Osteoblast (primary cell): Measurements from ENCODE around the gene CARD19. TPM values are rescaled to one million over a fixed set of nuclear protein-coding genes. Genes with fewer than 3 reads are reported as not detected.
A peak's percentile ranks its signal among the peaks of the same experiment; 100 is the strongest.
"Not testable (repeated sequence)": the region's sequence is repeated elsewhere in the genome, so short reads cannot be mapped to it uniquely, and the experiment has no call there.

Experiments
- DNase-seq: peaks from one replicate; pipeline ENCODE4 v3.0.0; 2011; ENCODE audit warnings: low spot score, mixed read lengths; ENCODE audit not compliant: insufficient read length; ENCODE audit errors: missing footprints
- H2AFZ ChIP-seq: 2 replicates; pipeline ENCODE4 v1.6.0; 2011; ENCODE audit warnings: mild to moderate bottlenecking, low read length
- H3K27ac ChIP-seq: 2 replicates; pipeline ENCODE4 v1.5.1; 2011; ENCODE audit warnings: mild to moderate bottlenecking, low read depth, low read length, moderate library complexity
- H3K27me3 ChIP-seq: 2 replicates; pipeline ENCODE4 v1.6.0; 2012; ENCODE audit warnings: mild to moderate bottlenecking, control low read depth, inconsistent platforms, low read length, moderate library complexity; ENCODE audit not compliant: insufficient read depth
- H3K36me3 ChIP-seq: 2 replicates; pipeline ENCODE4 v1.5.1; 2011; ENCODE audit warnings: mild to moderate bottlenecking, low read length, control low read depth, moderate library complexity; ENCODE audit not compliant: insufficient read depth
- H3K4me1 ChIP-seq: 2 replicates; pipeline ENCODE4 v1.5.1; 2011; ENCODE audit warnings: mild to moderate bottlenecking, low read length, control low read depth, moderate library complexity; ENCODE audit not compliant: insufficient read depth
- H3K4me2 ChIP-seq: 2 replicates; pipeline ENCODE4 v1.6.0; 2011; ENCODE audit warnings: mild to moderate bottlenecking, low read length; ENCODE audit not compliant: insufficient read depth
- H3K4me3 ChIP-seq: fragments of 200-600 bp; sonication (generic); 3 replicates; pipeline ENCODE4 v1.5.1; 2012; ENCODE audit warnings: mild to moderate bottlenecking, low read length, inconsistent platforms; ENCODE audit not compliant: insufficient read depth
- H3K79me2 ChIP-seq: 2 replicates; pipeline ENCODE4 v1.6.0; 2012; ENCODE audit warnings: mild to moderate bottlenecking, low read length, control low read depth, inconsistent platforms; ENCODE audit not compliant: insufficient read depth
- H3K9me3 ChIP-seq: 2 replicates; pipeline ENCODE4 v1.5.1; 2011; ENCODE audit warnings: low read depth, low read length, control low read depth
- H4K20me1 ChIP-seq: 2 replicates; pipeline ENCODE4 v1.6.0; 2012; ENCODE audit warnings: mild to moderate bottlenecking, low read length, control low read depth; ENCODE audit not compliant: insufficient read depth
- total RNA-seq: library from RNA; depleted of rRNA; stranded (reverse); fragments of >200 nt; gene quantifications from 2 replicates; pipeline ENCODE4 v1.2.3, GENCODE V29; 2012
- TF ChIP-seq, protein P1 (sequence below): IDR thresholded peaks from 2 replicates; pipeline ENCODE4 v1.5.1; 2011; ENCODE audit warnings: mild to moderate bottlenecking, low read depth, low read length, moderate library complexity; ENCODE audit errors: extremely low read depth

The CARD19 gene
- total RNA-seq, 1 donor = 38.4 TPM

DNA sequence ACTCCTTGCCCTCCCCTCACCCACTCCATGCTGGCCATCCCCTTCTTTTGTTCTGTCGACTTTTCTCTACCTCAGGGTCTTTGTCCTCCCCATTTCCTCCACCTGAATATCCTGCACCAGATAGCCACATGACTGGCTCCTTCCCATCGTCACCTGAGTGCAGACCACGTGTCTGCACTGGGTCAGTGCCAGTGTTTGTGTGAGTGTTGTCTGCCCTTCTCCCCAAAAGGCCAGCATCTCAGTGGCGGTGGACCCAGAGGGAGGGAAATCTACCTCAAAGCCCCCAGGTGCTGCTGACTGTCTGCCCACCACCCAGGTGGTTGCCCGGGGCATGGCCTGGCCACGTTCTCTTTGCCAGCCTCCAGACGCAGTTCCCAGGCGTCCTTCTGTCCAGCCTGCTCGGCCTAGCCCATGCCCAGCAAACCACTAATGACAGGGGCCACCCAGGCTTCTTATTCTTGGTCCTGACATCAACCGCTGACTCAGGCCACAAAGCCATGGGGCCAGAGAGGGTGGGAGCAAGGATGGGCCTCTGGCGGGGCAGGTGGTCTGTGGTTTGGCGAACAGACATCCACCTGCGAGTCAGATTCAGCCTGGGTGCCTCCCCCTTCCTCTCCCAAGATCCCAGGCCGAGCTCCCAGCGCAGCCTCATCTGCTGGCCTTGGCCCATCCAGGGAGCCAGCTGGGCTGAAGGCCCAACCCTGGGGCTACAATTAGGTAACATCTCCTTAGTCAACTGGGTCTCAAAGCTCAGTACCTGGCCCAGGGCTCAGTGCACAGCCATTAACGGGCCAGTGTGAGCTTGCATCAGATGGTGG lies 43.6 kb downstream of the CARD19 start:
- no peaks in the 10 kb centered on the region for H3K36me3 ChIP-seq
- H3K9me3 ChIP-seq = no peaks in the 10 kb centered on the region
- H3K4me2 ChIP-seq = no peak overlapping the region
- TF ChIP-seq, protein P1, sequence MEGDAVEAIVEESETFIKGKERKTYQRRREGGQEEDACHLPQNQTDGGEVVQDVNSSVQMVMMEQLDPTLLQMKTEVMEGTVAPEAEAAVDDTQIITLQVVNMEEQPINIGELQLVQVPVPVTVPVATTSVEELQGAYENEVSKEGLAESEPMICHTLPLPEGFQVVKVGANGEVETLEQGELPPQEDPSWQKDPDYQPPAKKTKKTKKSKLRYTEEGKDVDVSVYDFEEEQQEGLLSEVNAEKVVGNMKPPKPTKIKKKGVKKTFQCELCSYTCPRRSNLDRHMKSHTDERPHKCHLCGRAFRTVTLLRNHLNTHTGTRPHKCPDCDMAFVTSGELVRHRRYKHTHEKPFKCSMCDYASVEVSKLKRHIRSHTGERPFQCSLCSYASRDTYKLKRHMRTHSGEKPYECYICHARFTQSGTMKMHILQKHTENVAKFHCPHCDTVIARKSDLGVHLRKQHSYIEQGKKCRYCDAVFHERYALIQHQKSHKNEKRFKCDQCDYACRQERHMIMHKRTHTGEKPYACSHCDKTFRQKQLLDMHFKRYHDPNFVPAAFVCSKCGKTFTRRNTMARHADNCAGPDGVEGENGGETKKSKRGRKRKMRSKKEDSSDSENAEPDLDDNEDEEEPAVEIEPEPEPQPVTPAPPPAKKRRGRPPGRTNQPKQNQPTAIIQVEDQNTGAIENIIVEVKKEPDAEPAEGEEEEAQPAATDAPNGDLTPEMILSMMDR = no peak
- H4K20me1 ChIP-seq = no peaks in the 10 kb centered on the region
- H3K4me1 ChIP-seq = peaks cover 2% of the 10 kb centered on the region
- DNase-seq = peak; percentile 82
- H3K79me2 ChIP-seq = no peaks in the 10 kb centered on the region
- no peak overlapping the region for H3K27ac ChIP-seq
- no peaks in the 10 kb centered on the region for H3K27me3 ChIP-seq
- no peak overlapping the region for H3K4me3 ChIP-seq
- no peak overlapping the region for H2AFZ ChIP-seq

DNA sequence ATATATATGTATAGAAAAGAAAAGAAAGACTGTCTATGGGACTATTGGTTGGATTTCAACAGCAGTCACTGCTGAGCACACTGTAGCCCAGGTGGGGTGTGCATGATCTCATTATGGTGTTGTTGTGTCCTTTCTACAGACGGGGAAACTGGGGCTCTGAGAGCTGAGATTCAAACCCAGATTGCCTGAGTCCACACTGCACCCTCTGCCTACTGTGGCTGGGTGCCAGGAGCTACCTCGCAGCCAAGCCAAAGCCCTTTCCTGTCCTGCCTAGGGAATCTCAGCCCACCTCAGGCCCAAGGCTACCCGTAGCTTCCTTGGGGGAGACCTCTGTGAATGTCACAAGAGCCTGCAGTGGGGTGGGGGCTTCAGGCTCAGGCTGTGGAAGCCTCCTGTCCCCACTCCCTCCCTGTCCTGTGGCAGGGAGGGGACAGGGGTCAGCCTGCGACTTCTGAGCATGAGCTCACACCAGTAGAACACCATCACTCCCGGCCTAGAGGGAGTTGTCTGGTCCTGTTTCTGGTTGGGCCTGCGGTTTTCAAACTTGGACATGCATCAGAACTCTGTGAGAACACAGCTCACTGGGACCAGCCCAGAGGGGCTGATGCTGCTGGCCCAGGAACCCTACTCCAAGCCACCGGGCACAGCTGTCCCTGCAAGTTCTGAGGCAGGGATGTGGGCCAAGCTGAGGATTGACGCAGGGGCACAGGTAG lies 45.9 kb downstream of the CARD19 start:
- Histone ChIP-seq H3K4me2 (no peak overlapping the region), H4K20me1 (no peaks in the 10 kb centered on the region), H3K27ac (no peak overlapping the region), H3K79me2 (no peaks in the 10 kb centered on the region), H3K4me1 (no peaks in the 10 kb centered on the region), H3K9me3 (no peaks in the 10 kb centered on the region), H2AFZ (peak overlapping the region; percentile 22), H3K27me3 (no peaks in the 10 kb centered on the region), H3K36me3 (no peaks in the 10 kb centered on the region), H3K4me3 (no peak overlapping the region)
- DNase-seq = peak; percentile 79
- TF ChIP-seq, protein P1 = no peak

DNA sequence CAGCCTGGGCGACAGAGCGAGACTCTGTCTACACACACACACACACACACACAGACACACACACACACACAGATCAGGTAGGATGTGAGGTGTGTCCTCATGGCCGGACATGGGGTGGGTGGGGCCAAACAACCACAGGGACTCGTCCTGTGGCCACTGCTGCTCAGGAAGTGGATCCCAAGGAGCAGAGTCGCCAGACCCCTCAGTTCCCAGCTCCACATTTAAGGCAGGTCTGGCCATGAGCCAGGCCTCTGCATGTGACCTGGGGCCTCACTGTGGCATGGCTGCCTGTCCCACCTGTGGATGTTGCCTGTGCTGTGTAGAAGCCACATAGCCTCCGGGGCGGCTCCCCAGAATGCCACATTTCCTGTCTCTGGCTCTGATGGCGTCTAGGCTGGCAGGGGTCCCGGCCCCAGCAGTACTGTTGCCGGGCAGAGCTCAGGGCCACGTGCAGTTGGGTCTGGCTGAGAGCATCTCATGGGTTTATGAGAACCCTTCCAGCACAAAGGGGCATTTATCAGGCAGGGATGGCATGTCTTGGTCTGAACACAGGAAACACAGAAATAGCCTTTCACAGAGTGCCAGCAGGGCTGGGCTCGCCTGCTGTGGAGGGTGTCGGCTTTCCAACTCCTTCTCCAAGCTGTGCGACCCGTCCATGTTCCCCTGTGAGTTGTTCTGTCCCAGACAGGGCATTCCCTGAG lies 48.0 kb downstream of the CARD19 start:
- peak overlapping the region; percentile 91 for H2AFZ ChIP-seq
- no peaks in the 10 kb centered on the region for H3K36me3 ChIP-seq
- no peaks in the 10 kb centered on the region for H3K4me1 ChIP-seq
- peak; percentile 69 for DNase-seq
- H3K4me2 ChIP-seq = no peak overlapping the region
- no peaks in the 10 kb centered on the region for H3K79me2 ChIP-seq
- no peak overlapping the region for H3K4me3 ChIP-seq
- no peaks in the 10 kb centered on the region for H3K9me3 ChIP-seq
- TF ChIP-seq, protein P1 = no peak
- H4K20me1 ChIP-seq = no peaks in the 10 kb centered on the region
- no peak overlapping the region for H3K27ac ChIP-seq
- no peaks in the 10 kb centered on the region for H3K27me3 ChIP-seq

DNA sequence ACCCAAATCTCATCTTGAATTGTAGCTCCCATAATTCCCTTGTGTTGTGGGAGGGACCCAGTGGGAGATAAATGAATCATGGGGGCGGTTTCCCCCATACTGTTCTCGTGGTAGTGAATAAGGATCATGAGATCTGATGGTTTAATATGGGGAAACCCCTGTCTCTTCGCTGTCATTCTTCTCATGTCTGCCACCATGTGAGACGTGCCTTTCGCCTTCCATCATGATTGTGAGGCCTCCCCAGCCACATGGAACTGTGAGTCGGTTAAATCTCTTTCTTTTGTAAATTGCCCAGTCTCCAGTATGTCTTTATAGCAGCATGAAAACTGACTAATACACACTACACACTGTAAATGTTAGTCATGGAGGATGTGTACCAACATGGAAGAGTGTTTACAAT lies 50.7 kb downstream of the CARD19 start:
- not testable (repeated sequence) for H4K20me1 ChIP-seq, H3K4me2 ChIP-seq, H3K36me3 ChIP-seq, H3K9me3 ChIP-seq, H3K4me3 ChIP-seq, H3K79me2 ChIP-seq, H3K4me1 ChIP-seq, H3K27ac ChIP-seq, H3K27me3 ChIP-seq, DNase-seq, H2AFZ ChIP-seq
